ENCODE measurements around the gene LHB.

GRCh38 chr19:49022116-49022515, 5.2 kb upstream of the LHB start:
- TF ChIP-seq, protein P1, sequence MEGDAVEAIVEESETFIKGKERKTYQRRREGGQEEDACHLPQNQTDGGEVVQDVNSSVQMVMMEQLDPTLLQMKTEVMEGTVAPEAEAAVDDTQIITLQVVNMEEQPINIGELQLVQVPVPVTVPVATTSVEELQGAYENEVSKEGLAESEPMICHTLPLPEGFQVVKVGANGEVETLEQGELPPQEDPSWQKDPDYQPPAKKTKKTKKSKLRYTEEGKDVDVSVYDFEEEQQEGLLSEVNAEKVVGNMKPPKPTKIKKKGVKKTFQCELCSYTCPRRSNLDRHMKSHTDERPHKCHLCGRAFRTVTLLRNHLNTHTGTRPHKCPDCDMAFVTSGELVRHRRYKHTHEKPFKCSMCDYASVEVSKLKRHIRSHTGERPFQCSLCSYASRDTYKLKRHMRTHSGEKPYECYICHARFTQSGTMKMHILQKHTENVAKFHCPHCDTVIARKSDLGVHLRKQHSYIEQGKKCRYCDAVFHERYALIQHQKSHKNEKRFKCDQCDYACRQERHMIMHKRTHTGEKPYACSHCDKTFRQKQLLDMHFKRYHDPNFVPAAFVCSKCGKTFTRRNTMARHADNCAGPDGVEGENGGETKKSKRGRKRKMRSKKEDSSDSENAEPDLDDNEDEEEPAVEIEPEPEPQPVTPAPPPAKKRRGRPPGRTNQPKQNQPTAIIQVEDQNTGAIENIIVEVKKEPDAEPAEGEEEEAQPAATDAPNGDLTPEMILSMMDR (IDR thresholded peaks at IDR 0.05 in 4 of 5, conservative IDR thresholded peaks at IDR 0.05 in 1 of 5): no peak
- TF ChIP-seq POLR2A (IDR thresholded peaks at IDR 0.05): no peak
